HL-60/S4 (cell line): ENCODE measurements around the gene WFS1.

Source experiments
- in situ Hi-C: fragments of 300-500 bp; cut with MboI; formaldehyde crosslinking; loops from 2 replicates; pipeline ENCODE4 v1.14.3; 2022; ENCODE audit warnings: low sequenced_read_pairs

WFS1 gene

GRCh38 chr4:6337331-6337935, 67.8 kb downstream of the WFS1 start:
- in situ Hi-C loops: loop anchor here (25.0 kb wide), 1 partner anchor 750 kb away; no protein-coding TSS in a partner anchor

GRCh38 chr4:6338175-6338950, 68.7 kb downstream of the WFS1 start:
- in situ Hi-C loops: loop anchor here (25.0 kb wide), 1 partner anchor 749 kb away; no protein-coding TSS in a partner anchor

GRCh38 chr4:6338951-6339817, 69.5 kb downstream of the WFS1 start:
- in situ Hi-C loops: loop anchor here (25.0 kb wide), 1 partner anchor 748 kb away; no protein-coding TSS in a partner anchor

GRCh38 chr4:6339818-6340445, 70.3 kb downstream of the WFS1 start:
- in situ Hi-C loops: loop anchor here (25.0 kb wide), 1 partner anchor 747 kb away; no protein-coding TSS in a partner anchor

- in situ Hi-C loops: loop anchor here (25.0 kb wide), 1 partner anchor 747 kb away; no protein-coding TSS in a partner anchor
Measured at GRCh38 chr4:6340446-6341015, 70.9 kb downstream of the WFS1 start.

- in situ Hi-C loops: loop anchor here (25.0 kb wide), 1 partner anchor 746 kb away; no protein-coding TSS in a partner anchor
Measured at GRCh38 chr4:6341696-6342095, 72.0 kb downstream of the WFS1 start.

- in situ Hi-C loops: loop anchor here (25.0 kb wide), 1 partner anchor 745 kb away; no protein-coding TSS in a partner anchor
Measured at GRCh38 chr4:6342530-6343293, 73.1 kb downstream of the WFS1 start.

- in situ Hi-C loops: loop anchor here (25.0 kb wide), 1 partner anchor 743 kb away; no protein-coding TSS in a partner anchor
Measured at GRCh38 chr4:6343939-6344408, 74.3 kb downstream of the WFS1 start.

- in situ Hi-C loops: loop anchor here (25.0 kb wide), 1 partner anchor 742 kb away; no protein-coding TSS in a partner anchor
Measured at GRCh38 chr4:6345096-6345830, 75.6 kb downstream of the WFS1 start.

GRCh38 chr4:6345866-6346265, 76.2 kb downstream of the WFS1 start:
- in situ Hi-C loops: loop anchor here (25.0 kb wide), 1 partner anchor 741 kb away; no protein-coding TSS in a partner anchor

- in situ Hi-C loops: loop anchor here (25.0 kb wide), 1 partner anchor 741 kb away; no protein-coding TSS in a partner anchor
Measured at GRCh38 chr4:6346373-6347110, 76.9 kb downstream of the WFS1 start.

GRCh38 chr4:6347511-6348045, 77.9 kb downstream of the WFS1 start:
- in situ Hi-C loops: loop anchor here (25.0 kb wide), 1 partner anchor 740 kb away; no protein-coding TSS in a partner anchor

GRCh38 chr4:6348408-6348807, 78.8 kb downstream of the WFS1 start:
- in situ Hi-C loops: loop anchor here (25.0 kb wide), 1 partner anchor 739 kb away; no protein-coding TSS in a partner anchor

GRCh38 chr4:6349896-6350603, 80.4 kb downstream of the WFS1 start:
- in situ Hi-C loops: loop anchor here (25.0 kb wide), 1 partner anchor 737 kb away; no protein-coding TSS in a partner anchor

GRCh38 chr4:6350646-6351045, 81.0 kb downstream of the WFS1 start:
- in situ Hi-C loops: no loop called here

- in situ Hi-C loops: no loop called here
Measured at GRCh38 chr4:6351246-6352000, 81.8 kb downstream of the WFS1 start.
